ENCODE results near the gene SETBP1.
"Not testable (repeated sequence)": the region's sequence is repeated elsewhere in the genome, so short reads cannot be mapped to it uniquely, and the experiment has no call there.

The SETBP1 gene

DNA sequence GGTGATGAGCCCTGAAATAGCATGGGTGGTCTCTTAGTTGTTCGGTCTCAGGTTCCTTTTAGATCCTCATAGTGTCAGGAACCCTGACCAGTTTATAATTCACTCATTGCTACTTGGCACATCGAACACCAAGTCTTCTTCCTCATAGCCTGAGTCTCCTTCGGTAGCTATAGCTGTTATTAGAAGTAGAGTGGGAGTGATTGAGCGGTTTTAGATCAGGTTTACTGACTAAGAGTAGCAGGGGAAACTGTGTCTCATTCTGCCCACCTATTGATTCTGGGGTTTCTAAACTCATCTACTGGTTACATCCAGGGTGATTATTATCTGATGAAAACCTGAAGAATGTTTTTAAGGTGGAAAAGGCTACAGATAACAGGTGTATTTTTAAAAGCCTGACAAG is 114.6 kb downstream of the SETBP1 start:
- no peak for FAIRE-seq

GRCh38 chr18:44796429-44797428 is 116.0 kb downstream of the SETBP1 start:
- FAIRE-seq, result no peak

- no peak for FAIRE-seq
Observed at GRCh38 chr18:44798433-44799048, 117.9 kb downstream of the SETBP1 start.

GRCh38 chr18:44799382-44799906 is 118.8 kb downstream of the SETBP1 start:
- no peak for FAIRE-seq

DNA sequence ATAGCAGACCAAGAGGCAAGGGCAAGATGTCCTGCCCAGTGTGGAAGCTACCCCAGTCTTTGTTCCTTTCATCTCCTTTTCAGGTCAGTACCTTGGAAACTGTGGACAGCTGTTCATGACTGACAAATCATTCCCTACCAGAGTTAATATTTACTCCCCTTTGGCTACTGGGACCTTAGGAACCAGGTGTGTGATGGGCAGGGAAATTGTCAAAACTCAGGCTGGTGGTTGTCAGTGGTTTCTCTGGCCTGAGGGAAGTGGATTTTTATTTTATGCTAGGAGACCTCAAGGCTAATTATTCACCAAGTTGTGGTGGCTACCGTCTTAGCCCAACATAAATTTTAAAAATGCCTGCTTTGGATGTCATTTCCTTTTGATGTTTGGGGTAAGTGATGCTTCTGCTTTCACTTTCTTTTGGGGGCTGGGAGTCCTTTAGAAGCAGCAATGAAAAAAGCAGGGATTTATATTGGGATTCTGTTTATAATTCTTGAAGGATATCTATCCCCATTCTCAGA is 119.3 kb downstream of the SETBP1 start:
- no peak for FAIRE-seq

DNA sequence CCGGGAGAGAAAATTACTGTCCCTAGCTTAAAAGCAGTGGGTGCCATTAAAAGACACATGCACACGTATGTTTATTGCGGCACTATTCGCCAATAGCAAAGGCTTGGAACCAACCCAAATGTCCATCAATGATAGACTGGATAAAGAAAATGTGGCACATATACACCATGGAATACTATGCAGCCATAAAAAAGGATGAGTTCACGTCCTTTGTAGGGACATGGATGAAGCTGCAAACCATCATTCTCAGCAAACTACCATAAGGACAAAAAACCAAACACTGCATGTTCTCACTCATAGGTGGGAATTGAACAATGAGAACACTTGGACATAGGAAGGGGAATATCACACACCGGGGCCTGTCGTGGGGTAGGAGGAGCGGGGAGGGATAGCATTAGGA is 120.1 kb downstream of the SETBP1 start:
- not testable (repeated sequence) for FAIRE-seq

- FAIRE-seq, result no peak
Observed at GRCh38 chr18:44801781-44802180, 121.1 kb downstream of the SETBP1 start.

- no peak for FAIRE-seq
Observed at GRCh38 chr18:44802508-44802907, 121.8 kb downstream of the SETBP1 start.

DNA sequence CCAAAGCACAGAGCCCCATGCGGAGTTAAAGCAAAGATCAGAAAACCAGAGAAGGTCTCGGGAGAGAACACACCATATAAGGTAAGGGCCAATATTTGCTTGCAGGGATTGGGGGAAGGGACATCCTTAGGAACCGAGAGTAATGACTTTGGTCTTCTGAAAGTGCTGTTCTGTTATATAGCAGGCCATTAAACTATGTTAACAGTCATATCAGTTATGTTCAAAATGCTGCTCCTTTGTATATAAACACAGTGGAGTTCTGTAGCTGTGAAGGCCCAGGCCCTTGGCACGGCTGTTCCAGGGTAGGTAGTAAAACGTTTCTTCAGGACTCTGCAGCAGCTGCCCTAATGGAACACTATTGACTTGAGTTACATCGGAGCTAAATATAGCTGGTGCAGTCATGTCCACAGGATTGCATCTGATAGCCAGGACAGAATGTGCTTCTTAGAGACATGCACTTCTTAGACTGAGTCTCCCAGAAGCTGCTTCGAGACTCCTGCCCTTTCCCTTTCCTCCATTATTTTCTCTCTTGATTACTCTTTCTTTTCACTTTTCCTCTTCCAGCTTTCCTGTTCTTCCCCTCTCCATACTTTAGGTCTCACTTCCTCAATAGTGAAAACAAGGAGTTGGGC is 122.4 kb downstream of the SETBP1 start:
- no peak for FAIRE-seq

DNA sequence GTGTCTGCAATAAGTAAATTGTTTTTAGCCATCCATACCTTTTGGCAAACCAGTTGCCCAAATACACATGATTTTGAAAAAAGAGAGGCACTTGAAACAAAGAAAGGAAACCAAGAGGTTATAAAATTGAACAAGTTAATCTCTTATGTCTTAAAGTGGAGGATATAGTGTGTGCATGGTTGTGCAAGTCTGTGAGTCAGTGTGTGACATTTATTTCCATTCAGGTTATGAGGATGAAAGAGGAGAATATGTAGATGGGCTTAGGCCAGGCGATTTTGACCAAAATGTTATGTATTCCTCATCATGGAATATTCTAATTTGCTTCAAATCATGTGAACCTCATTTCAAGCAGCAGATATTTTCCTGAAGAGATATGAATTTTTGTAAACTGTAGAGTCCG is 123.3 kb downstream of the SETBP1 start:
- no peak for FAIRE-seq

DNA sequence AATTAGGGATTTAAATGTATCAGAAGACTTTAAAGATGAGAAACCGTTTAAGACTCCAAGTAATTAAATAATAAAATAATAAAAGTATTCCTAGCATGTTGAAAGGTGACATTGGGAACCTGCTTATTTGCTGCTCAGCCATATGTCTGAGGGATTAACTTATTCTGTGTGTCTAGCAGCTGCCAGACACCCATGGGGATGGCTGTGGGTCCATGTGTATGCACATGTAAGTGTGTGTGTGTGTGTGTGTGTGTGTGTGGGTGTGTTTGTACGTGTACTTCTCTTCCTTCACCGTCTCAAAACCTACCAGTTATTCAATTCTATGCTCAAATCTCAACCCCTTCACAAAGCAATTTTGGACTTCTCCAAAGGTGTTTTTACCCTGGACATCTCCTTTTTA is 124.5 kb downstream of the SETBP1 start:
- FAIRE-seq, result no peak

- FAIRE-seq, result no peak
Observed at GRCh38 chr18:44805643-44806042, 125.0 kb downstream of the SETBP1 start.

- FAIRE-seq, result no peak
Observed at GRCh38 chr18:44807766-44808165, 127.1 kb downstream of the SETBP1 start.

DNA sequence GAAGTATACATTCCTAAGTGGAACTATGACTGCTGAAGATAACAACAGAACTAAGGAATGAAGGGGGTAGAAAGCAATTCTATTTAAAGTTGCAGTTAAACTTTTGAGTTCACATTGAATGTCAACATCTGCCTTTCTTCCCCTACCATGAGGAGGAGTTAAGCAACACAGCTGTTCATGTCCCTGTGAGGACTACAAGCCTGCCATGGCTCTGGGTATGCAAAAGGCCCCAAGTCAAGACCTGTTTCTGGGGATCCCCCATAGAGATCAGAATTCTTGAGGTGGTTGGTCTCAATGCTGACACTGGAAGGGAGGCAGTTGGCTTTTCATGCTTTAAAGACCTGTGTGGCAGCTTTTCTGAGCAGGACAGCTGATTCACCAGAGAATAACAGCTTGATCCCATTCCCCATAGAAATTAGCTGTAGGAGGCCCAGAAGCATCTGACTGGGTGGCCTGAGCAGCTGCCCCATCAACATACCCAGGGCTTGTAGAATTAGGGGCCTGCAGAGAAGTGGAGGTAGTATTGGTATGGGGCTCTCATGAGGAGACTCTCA is 131.0 kb downstream of the SETBP1 start:
- no peak for FAIRE-seq

GRCh38 chr18:44812426-44812825 is 131.7 kb downstream of the SETBP1 start:
- FAIRE-seq, result no peak

GRCh38 chr18:44813586-44813985 is 132.9 kb downstream of the SETBP1 start:
- no peak for FAIRE-seq

DNA sequence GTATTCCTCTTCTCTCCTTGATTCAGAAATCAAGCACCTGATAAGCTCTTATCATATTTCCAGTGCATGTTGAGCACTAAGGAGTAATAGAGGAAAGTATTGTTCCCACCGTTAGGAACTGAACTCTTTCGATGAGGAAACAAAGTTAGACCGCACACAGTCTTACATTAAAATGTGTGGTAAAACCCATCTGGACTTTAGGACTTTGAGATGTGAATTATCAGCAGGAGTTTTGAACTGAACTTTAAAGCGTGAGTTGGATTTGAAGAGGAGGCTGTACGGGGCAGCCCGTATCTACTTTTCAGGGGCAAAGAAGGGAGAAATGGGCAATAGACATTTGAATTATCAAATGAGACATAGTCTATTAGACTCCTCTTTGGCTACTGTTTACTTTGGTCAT is 134.4 kb downstream of the SETBP1 start:
- FAIRE-seq, result no peak

- FAIRE-seq, result no peak
Observed at GRCh38 chr18:44816050-44816449, 135.4 kb downstream of the SETBP1 start.

GRCh38 chr18:44816477-44816876 is 135.8 kb downstream of the SETBP1 start:
- no peak for FAIRE-seq

DNA sequence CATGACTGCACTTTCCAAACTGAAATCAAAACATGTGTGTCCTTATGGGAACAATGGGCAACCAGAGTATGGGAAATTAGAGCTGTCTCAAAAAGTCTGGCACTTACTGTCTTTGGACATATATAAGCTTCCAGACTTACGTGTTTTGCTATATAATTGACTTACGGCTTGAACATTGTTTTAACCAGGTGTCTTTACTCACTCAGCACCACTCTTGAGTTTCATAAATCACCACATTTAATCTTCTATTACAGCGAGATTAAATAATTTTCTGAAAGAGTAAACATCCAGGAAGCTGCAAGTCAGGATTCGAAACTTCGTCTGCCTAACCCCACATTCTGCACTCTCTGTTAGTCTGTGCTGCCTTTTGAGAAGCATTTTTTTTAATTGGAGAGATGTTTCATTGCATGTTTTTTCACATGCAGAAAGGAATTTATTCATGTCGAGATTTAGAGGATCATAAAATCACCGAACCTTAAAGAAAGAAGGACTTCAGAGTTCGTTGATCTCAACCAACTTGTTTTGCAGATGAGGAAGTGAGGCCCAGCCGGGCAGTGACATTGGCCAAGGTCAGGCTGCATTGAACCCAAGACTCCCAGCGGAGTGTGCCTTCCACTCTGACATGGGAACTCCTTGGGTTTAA is 137.3 kb downstream of the SETBP1 start:
- no peak for FAIRE-seq

- no peak for FAIRE-seq
Observed at GRCh38 chr18:44818668-44819403, 138.1 kb downstream of the SETBP1 start.
